ENCODE results near the gene EPB41L2. TPM values are rescaled to one million over a fixed set of nuclear protein-coding genes. Genes with fewer than 3 reads are reported as not detected.

EPB41L2 gene
- total RNA-seq, 4 donors from 2014 or later: 60.1 to 87.2 (median 67.4) TPM

DNA sequence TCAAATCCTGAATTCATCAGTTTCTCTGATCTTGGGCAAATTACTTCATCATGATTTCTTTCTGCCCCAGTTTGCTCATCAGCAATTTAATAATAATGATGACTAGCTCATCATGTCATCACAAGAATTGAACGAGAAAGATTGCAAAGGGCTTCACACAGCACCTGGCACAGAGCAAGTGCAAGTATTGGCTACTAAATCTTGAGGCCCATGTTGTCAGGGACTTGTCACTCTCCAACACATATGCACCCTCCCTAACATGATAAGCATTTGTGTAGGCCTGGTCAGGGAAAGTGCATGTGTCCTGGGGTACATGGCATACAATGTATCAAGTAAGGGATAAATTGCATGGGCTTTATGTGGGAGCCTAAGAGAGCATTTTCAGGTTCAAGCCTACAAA lies 229.5 kb downstream of the EPB41L2 start:
- H3K9me3 ChIP-seq: no peaks in the 10 kb centered on the region
- no peaks in the 10 kb centered on the region for H3K36me3 ChIP-seq
- no peaks in the 10 kb centered on the region for H3K27me3 ChIP-seq
- H3K4me3 ChIP-seq: no peak overlapping the region
- H3K27ac ChIP-seq (replicated peaks in 1 of 4): no peak overlapping the region
- peak; percentile 66 for DNase-seq (ENCODE audit: extremely low spot score)
- WGBS: 93% methylated on average over 1 of the region's 1 CpG
- TF ChIP-seq POLR2A (IDR thresholded peaks at IDR 0.05; ENCODE audit: low read depth): no peak
- TF ChIP-seq, protein P1, sequence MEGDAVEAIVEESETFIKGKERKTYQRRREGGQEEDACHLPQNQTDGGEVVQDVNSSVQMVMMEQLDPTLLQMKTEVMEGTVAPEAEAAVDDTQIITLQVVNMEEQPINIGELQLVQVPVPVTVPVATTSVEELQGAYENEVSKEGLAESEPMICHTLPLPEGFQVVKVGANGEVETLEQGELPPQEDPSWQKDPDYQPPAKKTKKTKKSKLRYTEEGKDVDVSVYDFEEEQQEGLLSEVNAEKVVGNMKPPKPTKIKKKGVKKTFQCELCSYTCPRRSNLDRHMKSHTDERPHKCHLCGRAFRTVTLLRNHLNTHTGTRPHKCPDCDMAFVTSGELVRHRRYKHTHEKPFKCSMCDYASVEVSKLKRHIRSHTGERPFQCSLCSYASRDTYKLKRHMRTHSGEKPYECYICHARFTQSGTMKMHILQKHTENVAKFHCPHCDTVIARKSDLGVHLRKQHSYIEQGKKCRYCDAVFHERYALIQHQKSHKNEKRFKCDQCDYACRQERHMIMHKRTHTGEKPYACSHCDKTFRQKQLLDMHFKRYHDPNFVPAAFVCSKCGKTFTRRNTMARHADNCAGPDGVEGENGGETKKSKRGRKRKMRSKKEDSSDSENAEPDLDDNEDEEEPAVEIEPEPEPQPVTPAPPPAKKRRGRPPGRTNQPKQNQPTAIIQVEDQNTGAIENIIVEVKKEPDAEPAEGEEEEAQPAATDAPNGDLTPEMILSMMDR (IDR thresholded peaks at IDR 0.05): no peak
- no peak for TF ChIP-seq EP300 (IDR thresholded peaks at IDR 0.05)
- no peak for TF ChIP-seq POLR2AphosphoS5 (IDR thresholded peaks at IDR 0.05)
- intact Hi-C loops (cut with DNase I): no loop called here
- H3K4me1 ChIP-seq: no peaks in the 10 kb centered on the region

DNA sequence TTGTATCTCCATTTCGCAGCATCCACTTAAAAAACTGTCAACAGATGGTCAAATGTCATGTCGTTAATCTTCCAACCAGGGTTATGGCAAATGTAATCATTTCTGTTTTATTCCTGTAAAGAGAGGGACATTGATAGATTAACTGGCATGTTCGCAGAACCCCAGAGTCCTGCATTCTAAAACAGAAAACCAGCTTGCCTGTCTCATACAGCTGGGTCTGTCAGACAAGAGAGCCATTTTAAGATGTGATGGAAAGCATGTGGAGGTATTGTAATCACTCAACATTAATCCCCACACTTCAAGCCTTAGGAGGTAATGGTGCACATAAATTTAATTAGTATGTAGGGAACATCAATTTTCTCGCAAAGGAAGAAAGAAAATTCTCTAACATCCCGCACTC lies 231.4 kb downstream of the EPB41L2 start:
- Histone ChIP-seq H3K27ac (replicated peaks in 1 of 4) (no peak overlapping the region), H3K27me3 (no peaks in the 10 kb centered on the region), H3K36me3 (no peaks in the 10 kb centered on the region), H3K4me3 (no peak overlapping the region), H3K9me3 (no peaks in the 10 kb centered on the region), H3K4me1 (no peaks in the 10 kb centered on the region)
- TF ChIP-seq, protein P1 (IDR thresholded peaks at IDR 0.05): no peak
- no peak for TF ChIP-seq POLR2AphosphoS5 (IDR thresholded peaks at IDR 0.05)
- TF ChIP-seq POLR2A (IDR thresholded peaks at IDR 0.05; ENCODE audit: low read depth): no peak
- no peak for TF ChIP-seq EP300 (IDR thresholded peaks at IDR 0.05)
- intact Hi-C loops (cut with DNase I): no loop called here
- 60% methylated on average over 5 of the region's 5 CpGs for WGBS
- DNase-seq (ENCODE audit: extremely low spot score): no peak

DNA sequence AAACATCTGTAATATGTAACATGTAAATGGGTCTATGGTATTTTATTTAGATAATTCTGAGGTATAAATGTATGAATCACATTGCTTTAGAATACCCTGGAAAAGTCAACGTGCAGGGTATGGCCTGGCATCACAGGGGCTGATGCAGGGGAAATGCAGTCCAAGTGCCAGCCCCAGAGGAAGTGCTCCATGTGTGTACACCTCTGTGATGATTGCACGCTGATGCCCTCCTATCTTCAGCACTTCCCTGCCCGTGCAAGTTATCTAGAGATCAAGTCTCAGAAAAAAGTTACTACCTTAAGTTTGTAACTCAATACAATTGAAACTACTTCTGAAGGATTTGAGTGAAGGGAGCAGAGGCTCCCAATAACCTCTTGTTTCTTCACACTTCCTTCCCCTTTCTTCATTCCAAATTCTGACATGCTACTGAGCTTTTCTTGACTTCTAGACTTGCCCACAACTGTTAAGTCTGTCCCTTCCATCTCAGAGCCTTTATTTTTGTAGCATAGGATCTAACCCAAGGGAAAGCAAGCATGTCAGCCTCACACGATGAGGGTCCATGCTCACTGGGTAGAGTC lies 233.6 kb downstream of the EPB41L2 start:
- no peak for DNase-seq (ENCODE audit: extremely low spot score)
- Histone ChIP-seq H3K4me1 (no peaks in the 10 kb centered on the region), H3K36me3 (no peaks in the 10 kb centered on the region), H3K27me3 (no peaks in the 10 kb centered on the region), H3K27ac (replicated peaks in 1 of 4) (no peak overlapping the region), H3K9me3 (no peaks in the 10 kb centered on the region), H3K4me3 (no peak overlapping the region)
- TF ChIP-seq POLR2AphosphoS5 (IDR thresholded peaks at IDR 0.05): no peak
- 91% methylated on average over 4 of the region's 4 CpGs for WGBS
- intact Hi-C loops (cut with DNase I): no loop called here

DNA sequence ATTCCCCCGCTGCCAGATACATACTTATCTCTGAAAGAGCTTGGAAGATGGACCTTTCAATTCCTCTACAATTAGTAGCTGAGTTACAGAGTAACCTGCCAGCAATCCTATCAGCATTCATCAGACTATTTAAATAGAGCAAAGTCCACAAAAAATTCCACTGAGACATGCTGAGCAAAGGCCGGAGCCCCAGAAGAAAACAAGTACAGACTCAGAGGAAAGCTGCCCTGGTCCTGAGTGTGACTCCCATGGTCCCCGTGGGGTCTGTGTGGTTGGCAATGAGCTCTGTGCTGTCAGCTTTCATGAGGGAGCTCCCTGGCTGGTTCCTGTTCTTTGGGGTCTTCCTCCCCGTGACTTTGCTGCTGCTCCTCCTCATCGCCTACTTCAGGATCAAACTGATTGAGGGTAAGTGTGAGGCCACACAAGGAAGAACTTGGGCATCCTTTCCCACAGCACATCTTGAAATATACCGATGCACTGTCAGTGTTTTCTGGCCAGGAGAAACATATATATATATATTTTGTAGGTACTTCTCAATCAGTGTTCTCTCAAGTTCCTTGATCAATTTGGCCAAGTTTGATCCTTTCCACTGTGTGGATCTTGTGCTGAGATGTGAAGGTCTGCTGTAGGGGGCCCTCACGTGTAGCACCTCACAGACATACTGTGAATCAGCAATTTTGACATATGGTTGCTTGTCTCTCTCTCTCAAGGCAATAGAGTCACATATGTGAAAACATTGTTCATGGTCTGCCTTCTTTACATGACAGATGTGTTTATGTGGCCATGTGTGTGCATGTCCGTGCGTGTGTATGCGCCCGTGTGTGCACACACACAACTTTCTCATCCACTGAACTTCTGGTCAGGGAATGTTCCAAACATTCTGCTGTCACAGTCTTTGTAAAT lies 235.5 kb downstream of the EPB41L2 start, which contains the start of gene SMLR1:
Gene SMLR1, plus strand, starts transcription at position 160 of the 903 bp plus-strand sequence. Its CDS starts 8 bp downstream, at position 168.
- 75% methylated on average over 11 of the region's 11 CpGs for WGBS
- Histone ChIP-seq H3K27me3 (no peaks in the 10 kb centered on the region), H3K27ac (replicated peaks in 1 of 4) (no peak within 1 kb of the TSS), H3K4me3 (no peak within 1 kb of the TSS), H3K36me3 (no peaks in the 10 kb centered on the region), H3K4me1 (no peaks in the 10 kb centered on the region), H3K9me3 (no peaks in the 10 kb centered on the region)
- no peak for TF ChIP-seq POLR2AphosphoS5 (IDR thresholded peaks at IDR 0.05)
- TF ChIP-seq EP300 (IDR thresholded peaks at IDR 0.05): no peak
- DNase-seq (ENCODE audit: extremely low spot score): peak; percentile 68
- intact Hi-C loops (cut with DNase I): no loop called here

DNA sequence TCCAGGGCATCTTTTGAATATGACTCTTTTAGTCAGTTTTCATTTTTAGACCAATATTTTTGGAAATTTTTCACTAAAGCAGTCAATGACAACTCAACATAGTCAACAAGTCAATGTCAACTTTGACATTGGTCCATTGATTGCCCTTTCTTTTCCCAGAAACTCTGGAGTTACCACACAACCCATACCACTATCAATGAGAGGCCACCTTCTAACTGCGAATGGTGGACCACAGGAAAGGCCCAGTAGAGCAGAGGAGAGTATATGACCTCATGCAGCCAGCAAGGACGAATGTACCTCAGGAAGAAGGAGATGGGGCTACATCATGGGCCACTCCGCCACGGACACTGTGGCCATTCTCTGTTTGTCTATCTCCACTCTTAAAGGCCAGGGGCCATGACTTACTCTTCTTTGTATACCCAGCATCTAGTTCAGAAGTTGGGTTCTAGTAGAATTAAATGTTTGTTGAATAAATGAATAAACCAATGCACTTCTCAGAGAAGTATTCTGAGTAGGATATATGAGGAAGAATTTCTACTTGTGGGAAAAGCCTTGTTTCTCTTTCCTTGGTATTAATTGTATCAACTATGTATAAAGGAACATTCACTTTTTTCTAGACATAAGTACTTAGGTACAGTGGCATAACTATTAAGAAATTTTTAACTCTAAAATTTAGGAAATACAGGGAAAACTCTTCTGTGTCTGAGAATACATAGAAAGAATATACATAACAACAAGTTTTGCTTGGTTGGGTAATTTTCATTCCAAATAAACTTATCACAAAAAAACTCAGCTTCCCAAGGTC lies 236.4 kb downstream of the EPB41L2 start:
- H3K9me3 ChIP-seq: no peaks in the 10 kb centered on the region
- no peaks in the 10 kb centered on the region for H3K36me3 ChIP-seq
- WGBS: 98% methylated on average over 4 of the region's 4 CpGs
- DNase-seq (ENCODE audit: extremely low spot score): no peak
- intact Hi-C loops (cut with DNase I): no loop called here
- TF ChIP-seq EP300 (IDR thresholded peaks at IDR 0.05): no peak
- no peak for TF ChIP-seq POLR2A (IDR thresholded peaks at IDR 0.05; ENCODE audit: low read depth)
- no peak for TF ChIP-seq POLR2AphosphoS5 (IDR thresholded peaks at IDR 0.05)
- TF ChIP-seq, protein P1 (IDR thresholded peaks at IDR 0.05): no peak
- no peak overlapping the region for H3K27ac ChIP-seq (replicated peaks in 1 of 4)
- H3K4me1 ChIP-seq: no peaks in the 10 kb centered on the region
- H3K27me3 ChIP-seq: no peaks in the 10 kb centered on the region
- H3K4me3 ChIP-seq: no peak overlapping the region

Data from esophagus muscularis mucosa (tissue), 4 donors.